ENCODE data around the gene IFI44.

The IFI44 gene, protein sequence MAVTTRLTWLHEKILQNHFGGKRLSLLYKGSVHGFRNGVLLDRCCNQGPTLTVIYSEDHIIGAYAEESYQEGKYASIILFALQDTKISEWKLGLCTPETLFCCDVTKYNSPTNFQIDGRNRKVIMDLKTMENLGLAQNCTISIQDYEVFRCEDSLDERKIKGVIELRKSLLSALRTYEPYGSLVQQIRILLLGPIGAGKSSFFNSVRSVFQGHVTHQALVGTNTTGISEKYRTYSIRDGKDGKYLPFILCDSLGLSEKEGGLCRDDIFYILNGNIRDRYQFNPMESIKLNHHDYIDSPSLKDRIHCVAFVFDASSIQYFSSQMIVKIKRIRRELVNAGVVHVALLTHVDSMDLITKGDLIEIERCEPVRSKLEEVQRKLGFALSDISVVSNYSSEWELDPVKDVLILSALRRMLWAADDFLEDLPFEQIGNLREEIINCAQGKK

DNA sequence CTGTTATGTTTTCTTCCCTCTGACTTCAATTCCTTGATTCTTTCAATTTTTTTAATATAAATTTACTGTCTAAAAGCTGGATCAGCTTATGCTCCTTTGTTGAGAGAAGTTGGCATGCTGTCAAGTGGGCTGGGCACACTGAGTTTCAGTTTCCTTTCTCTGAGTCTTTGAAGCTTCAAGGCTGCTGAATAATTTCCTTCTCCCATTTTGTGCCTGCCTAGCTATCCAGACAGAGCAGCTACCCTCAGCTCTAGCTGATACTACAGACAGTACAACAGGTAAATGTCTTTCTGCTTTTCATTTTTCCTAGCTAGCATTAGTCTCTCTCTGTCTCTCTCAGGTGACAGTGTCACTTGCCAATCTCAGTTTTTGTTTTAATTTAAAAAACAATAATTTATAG lies at the start of gene IFI44:
IFI44 (plus strand) TSS at position 204 of the 400 bp plus-strand sequence. CDS start 365 bp downstream, outside the sequence.
- peak; percentile 50 to 56 for DNase-seq (ENCODE audit: low read depth in 2 of 2)

DNA sequence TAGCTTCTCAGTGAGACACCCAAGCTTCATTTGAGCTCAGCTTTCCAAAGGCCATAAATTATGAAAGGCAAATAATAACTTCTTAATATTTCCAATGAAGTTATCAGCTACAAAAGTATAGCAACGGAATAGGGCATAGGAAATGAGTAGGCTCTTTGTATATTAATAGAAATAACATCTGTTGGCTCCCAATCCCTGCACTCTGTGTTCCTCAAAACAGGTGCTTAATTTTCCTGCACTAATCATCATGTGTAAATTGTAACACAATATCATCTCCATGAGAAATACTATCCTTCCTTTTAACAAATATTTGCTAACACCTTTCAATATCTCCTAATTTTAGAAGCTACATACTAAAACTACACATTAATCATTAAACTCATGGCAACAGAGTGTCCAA lies 48.6 kb upstream of the IFI44 start:
- no peak for DNase-seq (ENCODE audit: low read depth in 2 of 2)

DNA sequence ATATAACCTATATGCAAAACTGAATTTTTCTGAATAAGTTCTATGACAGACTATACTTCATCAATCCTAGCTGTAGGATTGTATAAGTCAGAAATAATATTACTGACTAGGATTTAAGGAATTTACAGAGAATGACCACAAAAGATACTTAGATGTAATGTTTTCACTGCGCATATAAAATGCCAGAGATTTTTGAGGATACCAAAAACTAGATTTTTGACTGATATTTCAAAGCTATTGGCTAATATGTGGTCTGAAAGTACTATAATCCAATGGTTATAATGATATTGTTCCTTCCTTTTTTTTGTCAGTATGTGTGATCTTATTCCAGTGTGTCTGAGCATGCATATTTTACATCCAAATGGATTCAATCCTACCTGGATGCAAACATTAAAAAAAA lies 46.4 kb upstream of the IFI44 start:
- no peak for DNase-seq (ENCODE audit: low read depth in 2 of 2)

DNA sequence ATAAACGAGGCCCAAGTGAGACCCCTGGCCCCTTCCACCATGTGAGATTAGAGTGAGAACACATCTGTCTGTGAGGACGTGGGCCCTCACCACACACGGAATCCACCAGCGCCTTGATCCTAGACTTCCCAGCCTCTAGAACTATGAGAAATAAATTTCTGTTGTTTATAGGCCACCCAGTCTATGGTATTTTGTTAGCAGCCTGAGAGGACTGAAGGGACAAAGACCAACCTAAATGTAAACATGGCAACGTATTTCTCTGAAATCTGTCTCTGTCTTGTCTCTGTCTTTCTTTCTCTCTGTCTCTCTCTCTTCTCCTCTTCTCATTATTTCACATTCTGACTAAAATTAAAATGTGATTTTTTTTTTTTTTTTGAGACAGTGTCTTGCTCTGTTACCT lies 45.0 kb upstream of the IFI44 start:
- no peak for DNase-seq (ENCODE audit: low read depth in 2 of 2)

DNA sequence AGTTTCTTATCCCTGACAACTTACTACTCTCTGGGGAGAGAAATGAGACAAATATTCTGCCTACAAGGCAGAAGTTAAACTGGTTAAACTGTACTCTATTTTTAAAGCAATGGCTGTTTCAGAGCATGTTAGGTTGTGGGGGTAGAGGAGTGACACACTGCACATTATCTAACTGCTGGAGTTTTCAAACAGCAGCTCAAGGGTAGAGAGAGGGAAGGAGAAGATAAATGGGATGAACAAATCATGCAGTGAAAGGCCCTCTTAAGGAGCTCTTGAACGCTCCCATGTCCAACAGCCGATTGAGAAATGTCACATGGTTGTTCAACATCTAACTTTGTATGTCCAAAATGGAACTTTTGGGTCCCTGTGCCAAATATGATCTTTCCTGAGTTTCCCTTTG lies 43.4 kb upstream of the IFI44 start:
- no peak for DNase-seq (ENCODE audit: low read depth in 2 of 2)

DNA sequence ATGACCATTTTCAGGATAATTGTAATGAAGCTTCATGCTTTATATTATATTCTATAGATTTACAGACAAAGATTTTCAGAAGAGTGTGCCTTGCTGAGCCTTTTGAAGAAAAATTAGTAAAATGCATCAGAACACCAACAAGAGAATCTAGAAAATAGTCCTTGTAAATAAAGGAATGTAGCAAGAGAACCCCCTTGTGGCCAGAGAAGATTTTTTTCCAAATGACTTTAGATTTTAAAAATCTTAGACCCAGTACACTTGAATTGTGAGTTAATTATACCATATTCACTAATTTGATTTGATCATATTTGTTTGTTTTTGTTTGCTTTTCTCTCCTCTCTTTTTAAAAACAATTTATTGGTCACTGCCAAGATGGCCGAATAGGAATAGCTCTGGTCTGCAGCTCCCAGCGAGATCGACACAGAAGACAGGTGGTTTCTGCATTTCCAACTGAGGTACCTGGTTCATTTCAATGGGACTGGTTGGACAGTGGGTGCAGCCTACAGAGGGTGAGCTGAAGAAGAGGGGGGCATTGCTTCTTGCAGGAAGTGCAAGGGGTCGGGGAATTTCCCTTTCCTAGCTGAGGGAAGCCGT lies 42.2 kb upstream of the IFI44 start:
- no peak for DNase-seq (ENCODE audit: low read depth in 2 of 2)

DNA sequence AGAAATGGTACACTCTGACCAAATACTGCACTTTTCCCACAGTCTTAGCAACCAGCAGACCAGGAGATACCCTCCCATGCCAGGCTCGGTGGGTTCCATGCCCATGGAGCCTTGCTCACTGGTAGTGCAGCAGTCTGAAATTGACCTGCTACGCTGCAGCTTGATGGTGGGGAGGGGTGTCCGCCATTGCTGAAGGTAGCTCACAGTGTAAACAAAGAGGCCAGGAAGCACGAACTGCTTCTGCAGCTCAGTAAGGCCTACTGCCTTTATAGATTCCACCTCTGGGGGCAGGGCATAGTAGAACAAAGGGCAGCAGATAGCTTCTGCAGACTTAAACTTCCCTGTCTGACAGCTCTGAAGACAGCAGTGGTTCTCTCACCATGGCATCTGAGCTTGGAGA lies 41.7 kb upstream of the IFI44 start:
- DNase-seq (ENCODE audit: low read depth in 2 of 2) = no peak

DNA sequence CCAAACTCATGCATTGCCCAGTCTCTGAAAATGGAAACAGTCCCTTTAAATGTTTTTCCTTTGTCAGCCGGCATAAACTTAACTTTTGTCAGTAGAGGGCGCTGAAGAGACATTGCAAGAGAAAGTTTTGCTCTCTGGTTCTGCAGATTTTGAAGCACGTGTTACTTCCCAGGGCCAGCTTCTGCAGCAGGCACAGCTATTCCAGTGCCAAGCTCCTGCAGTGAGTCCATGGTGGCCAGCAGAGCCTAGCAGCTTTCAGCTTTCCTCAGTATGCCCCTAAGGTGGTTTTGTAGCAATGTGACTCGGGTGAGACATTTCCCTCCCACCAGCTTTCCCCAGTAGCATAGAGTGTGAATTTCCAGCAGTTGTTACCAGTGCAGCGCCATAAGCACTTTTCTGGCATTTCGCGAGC lies 32.0 kb upstream of the IFI44 start:
- DNase-seq (ENCODE audit: low read depth in 2 of 2) = peak; percentile 16 to 20

DNA sequence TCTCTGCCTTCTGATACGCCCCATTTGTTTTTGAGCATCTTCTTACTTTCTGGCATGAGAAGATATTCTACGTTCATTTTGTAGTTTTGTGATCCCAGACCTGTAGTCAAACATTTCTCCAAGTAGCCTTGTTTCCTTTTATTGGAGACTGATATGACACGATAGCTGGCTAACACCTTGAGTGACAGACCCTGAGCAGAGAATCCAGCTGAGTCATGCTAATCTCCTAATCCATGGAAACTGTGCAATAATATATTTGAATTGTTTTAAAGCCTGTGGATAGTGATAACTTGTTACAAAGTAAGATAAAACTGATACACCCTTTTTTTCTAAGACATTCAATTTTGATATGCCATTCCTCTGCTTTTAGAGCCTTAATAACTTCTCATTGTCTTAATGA lies 30.6 kb upstream of the IFI44 start:
- no peak for DNase-seq (ENCODE audit: low read depth in 2 of 2)

DNA sequence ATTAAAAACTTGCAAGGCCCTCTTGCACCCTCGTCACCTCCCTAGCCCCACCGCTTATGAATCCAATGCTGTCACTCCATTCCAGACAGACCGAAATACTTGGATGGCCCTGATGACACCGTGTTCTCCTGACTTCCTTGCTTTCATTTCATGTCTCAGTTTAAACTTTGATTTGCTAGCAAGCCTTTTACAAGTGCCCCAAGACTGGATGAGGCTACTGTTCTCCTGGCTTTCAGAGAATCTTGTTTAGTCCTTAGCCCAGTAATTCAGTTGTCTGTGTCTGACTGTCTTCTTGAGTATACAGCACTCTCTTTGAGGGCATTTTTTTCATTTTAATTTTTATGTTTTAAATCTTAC lies 30.2 kb upstream of the IFI44 start:
- no peak for DNase-seq (ENCODE audit: low read depth in 2 of 2)

DNA sequence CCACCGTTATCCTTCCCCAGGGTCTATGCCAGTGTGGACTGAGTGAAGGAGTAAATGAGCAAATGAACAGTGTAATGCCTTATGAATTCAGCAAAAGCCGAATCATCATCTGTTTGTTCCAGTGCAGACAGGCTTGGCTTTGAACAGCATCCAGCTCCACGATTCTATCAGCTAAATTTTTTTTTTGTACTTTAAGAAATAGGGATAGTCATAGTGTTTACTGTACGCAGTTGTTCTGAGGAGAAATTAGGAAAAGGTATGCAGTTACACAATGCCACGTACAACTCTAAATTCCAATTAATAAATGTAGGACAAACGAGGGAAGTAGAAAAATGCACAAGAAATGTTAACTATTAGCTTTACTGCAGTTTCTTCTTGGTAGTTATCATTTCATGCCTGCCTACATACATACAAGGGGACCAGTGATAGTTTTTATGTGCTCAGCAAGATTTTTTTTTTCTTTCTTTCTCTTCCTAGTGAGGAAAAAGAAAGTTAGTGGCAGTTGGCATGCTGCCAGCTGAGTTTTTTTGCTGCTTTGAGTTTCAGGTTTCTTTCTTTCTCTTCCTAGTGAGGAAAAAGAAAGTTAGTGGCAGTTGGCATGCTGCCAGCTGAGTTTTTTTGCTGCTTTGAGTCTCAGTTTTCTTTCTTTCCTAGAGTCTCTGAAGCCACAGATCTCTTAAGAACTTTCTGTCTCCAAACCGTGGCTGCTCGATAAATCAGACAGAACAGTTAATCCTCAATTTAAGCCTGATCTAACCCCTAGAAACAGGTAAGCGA lies 29.6 kb upstream of the IFI44 start, which contains the start of gene IFI44L:
IFI44L (plus strand) TSS at position 646 of the 777 bp plus-strand sequence. CDS start 7,468 bp downstream, outside the sequence.
- DNase-seq (ENCODE audit: low read depth in 2 of 2) = peak; percentile 39 to 73

DNA sequence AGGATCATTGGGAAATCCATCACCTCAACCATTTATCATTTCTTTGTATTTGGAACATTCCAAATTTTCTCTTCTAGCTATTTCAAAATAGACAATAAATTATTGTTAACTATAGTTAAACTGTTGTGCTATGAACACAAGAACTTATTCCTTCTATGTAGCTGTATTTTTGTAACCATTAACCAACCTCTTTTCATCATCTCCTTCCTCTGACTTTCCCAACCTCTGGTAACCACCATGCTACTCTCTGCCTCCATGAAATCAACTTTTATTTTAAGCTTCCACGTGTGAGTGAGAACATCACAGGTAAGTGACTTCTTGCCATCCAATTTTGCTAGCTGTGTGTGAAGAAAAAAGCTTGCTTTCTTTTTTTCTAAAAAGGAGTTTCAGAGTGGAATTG lies 29.0 kb upstream of the IFI44 start:
- no peak for DNase-seq (ENCODE audit: low read depth in 2 of 2)

DNA sequence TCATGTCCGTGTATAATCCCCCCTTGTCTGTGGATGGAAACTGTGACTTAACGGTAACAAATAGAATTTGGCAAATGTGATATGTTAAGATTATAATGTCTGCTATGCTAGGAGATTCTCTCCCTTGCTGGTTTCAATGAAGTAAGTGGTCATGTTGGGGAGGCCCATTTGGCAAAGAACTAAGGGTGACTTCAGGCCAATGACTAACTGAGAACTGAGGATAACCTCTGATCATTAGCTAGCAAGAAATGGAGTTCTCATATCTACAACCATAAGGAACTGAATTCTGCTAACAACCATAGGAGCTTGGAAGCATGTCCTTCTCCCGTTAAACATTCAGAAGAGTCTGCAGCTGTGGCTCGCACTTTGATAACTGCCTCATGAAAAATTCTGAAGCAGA lies 27.1 kb upstream of the IFI44 start:
- no peak for DNase-seq (ENCODE audit: low read depth in 2 of 2)

DNA sequence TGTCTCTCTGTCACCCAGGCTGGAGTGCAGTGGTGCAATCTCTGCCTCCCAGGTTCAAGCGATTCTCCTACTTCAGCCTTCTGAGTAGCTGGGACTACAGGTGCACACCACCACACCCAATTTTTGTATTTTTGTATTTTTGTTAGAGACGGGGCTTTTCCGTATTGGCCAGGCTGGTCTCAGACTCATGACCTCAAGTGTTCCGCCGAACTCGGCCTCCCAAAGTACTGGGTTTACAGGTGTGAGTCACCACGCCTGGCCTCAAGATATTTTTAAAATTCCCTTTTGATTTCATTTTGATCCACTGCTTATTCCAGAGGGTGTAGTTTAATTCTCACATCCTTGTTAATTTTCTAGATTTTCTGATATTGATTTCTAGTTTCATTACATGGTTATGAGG lies 25.6 kb upstream of the IFI44 start:
- DNase-seq (ENCODE audit: low read depth in 2 of 2) = no peak

DNA sequence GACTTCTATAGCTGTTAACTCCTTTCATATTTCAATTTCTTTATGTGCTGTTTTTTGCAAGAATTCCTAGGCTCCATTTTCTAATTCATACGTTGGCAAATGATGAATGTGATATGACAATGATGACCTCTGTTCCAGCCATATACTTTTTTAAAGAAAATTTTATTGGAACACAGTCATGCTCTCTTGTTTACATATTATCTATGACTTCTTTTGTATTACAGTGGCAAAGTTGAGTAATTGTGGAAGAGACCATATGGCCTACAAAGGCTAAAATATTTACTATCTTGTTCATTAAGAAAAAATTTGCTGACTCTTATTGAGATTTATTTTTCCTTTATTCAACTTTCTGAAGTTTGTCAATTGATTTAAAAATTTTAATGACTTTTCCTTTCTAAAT lies 22.3 kb upstream of the IFI44 start:
- no peak for DNase-seq (ENCODE audit: low read depth in 2 of 2)

DNA sequence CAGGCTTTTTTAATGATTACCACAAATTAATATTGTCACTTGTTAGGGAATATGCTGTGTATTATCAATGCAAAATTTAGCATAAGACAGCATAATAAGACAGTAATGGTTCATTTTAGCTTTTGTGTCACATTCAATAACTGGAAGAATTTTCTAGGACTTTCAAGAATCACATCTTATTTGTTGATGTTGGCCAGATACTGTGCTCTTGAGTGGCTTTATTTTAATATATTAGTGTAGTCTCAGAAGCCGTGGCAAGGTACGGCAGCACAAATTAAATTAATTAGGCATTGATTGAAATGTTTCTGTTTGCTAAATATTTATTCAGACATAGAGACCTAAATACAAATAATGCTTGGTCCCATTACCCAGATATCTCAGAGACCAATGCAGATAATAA lies 19.0 kb upstream of the IFI44 start:
- DNase-seq (ENCODE audit: low read depth in 2 of 2) = no peak

DNA sequence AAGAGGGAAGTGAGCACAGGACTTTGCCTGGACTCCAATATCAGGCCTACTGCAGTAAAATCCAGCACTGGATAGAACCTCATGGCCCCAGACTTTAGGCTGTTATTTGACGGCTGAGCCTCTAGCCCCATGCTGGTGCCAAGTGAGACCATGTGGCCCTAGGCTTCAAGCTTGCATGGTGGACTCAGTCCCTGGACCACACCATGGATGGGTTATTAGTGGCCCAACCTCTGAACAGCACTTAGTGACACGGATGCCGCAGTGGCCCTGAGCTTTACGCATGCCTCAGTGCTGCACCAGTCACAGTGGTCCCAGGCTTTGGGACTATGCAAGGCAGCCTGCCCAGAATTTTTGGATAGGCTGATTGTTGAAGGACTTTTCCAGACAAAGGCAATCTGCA lies 16.4 kb upstream of the IFI44 start:
- no peak for DNase-seq (ENCODE audit: low read depth in 2 of 2)

DNA sequence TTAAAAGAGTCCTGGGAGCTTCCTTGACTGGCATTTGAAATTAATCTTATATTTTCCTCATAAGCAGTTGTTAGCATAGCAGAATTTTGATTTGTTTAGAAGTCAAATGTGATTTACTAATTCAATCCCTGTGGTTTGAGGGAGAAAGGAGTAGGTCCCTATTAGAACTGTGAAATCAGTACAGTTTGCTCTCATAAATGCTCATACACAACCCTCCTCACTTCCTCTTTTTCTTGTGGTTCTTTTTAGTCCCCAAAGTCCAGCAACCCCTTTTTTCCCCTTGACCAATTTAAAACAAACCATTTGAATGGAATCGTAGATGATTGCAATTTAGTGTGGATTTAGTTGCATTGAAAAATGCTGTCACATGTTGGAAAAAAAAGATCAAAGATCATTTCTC lies 9.2 kb upstream of the IFI44 start:
- no peak for DNase-seq (ENCODE audit: low read depth in 2 of 2)

DNA sequence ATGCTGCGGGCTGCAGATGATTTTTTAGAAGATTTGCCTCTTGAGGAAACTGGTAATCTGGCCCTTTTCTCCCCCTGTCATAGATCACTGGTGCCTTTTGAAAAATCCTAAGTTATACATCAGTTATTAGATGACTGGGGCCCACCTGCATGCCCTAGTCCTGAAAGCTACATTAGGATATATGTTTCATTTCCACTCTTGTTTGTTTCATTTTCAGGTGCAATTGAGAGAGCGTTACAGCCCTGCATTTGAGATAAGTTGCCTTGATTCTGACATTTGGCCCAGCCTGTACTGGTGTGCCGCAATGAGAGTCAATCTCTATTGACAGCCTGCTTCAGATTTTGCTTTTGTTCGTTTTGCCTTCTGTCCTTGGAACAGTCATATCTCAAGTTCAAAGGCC lies 8.1 kb upstream of the IFI44 start:
- no peak for DNase-seq (ENCODE audit: low read depth in 2 of 2)

DNA sequence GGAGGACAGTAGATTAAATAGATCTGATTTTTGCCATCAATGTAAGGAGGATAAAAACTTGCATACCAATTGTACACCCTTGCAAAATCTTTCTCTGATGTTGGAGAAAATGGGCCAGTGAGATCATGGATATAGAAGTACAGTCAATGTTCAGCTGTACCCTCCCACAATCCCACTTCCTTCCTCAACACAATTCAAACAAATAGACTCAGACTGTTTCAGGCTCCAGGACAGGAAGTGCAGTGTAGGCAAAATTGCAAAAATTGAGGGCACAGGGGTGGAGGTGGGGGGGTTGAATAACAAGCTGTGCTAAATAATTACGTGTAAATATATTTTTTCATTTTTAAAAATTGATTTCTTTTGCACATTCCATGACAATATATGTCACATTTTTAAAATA lies 3.9 kb upstream of the IFI44 start:
- no peak for DNase-seq (ENCODE audit: low read depth in 2 of 2)

DNA sequence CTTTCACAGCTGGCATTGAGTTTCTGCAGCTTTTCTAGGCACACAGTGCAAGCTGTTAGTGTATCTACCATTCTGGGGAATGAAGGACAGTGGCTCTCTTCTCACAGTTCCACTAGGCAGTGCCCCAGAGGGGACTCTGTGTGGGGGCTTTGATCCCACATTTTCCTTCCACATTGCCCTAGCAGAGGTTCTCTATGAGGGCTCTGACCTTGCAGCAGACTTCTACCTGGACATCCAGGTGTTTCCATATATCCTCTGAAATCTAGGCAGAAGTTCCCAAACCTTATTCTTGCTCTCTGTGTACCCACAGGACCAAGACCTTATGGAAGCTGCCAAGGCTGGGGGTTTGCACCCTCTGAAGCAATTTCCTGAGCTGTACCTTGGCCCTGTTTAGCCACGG lies 2.4 kb upstream of the IFI44 start:
- no peak for DNase-seq (ENCODE audit: low read depth in 2 of 2)

DNA sequence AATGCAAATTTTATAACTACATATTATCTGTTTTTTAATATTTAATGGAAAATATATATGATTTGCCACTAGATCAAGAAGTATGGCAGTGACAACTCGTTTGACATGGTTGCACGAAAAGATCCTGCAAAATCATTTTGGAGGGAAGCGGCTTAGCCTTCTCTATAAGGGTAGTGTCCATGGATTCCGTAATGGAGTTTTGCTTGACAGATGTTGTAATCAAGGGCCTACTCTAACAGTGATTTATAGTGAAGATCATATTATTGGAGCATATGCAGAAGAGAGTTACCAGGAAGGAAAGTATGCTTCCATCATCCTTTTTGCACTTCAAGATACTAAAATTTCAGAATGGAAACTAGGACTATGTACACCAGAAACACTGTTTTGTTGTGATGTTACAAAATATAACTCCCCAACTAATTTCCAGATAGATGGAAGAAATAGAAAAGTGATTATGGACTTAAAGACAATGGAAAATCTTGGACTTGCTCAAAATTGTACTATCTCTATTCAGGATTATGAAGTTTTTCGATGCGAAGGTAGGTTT lies 556 bp downstream of the IFI44 start:
- DNase-seq (ENCODE audit: low read depth in 2 of 2) = no peak
